MCF 10A (cell line): ENCODE results near the gene MXRA8. TPM values are rescaled to one million over a fixed set of nuclear protein-coding genes. Genes with fewer than 3 reads are reported as not detected.

Source experiments
- BruUV-seq: library from RNA; stranded (reverse); fragments of 400-500 nt; replicated peaks from 2 replicates; lab custom pipeline; 2021; lab: Mats Ljungman, UMichigan
- CTCF ChIA-PET: fragments of 300-600 bp; sonication (Branson Sonifier 250); formaldehyde crosslinking; extraction: SDS; loops from one replicate; lab custom pipeline; 2021; ENCODE audit warnings: antibody characterized with exemption, inconsistent platforms; lab: Yijun Ruan, JAX
- POLR2A ChIA-PET: fragments of 300-600, 350-650 bp; sonication (Branson Sonifier 250); formaldehyde crosslinking; extraction: SDS; loops from one replicate; lab custom pipeline; 2020; ENCODE audit warnings: antibody characterized with exemption, inconsistent platforms; lab: Yijun Ruan, JAX
- DNase-seq: peaks from one replicate; pipeline ENCODE4 v3.0.0-alpha.2; 2018; ENCODE audit not compliant: unreplicated experiment
- H3K27ac Mint-ChIP-seq: one replicate; pipeline ENCODE4 v1.8.0; 2022; ENCODE audit warnings: mild to moderate bottlenecking, low read depth, mixed read lengths; ENCODE audit not compliant: unreplicated experiment
- H3K27me3 Mint-ChIP-seq: one replicate; pipeline ENCODE4 v1.8.0; 2022; ENCODE audit warnings: mixed read lengths; ENCODE audit not compliant: insufficient read depth, unreplicated experiment
- H3K36me3 Mint-ChIP-seq: one replicate; pipeline ENCODE4 v1.8.0; 2022; ENCODE audit warnings: mild to moderate bottlenecking, moderate library complexity, mixed read lengths; ENCODE audit not compliant: insufficient read depth, unreplicated experiment
- H3K4me1 Mint-ChIP-seq: one replicate; pipeline ENCODE4 v1.8.0; 2022; ENCODE audit warnings: mixed read lengths; ENCODE audit not compliant: insufficient read depth, unreplicated experiment
- H3K4me3 Mint-ChIP-seq: one replicate; pipeline ENCODE4 v1.8.0; 2022; ENCODE audit warnings: mild to moderate bottlenecking, moderate library complexity, mixed read lengths; ENCODE audit not compliant: unreplicated experiment
- H3K9me3 Mint-ChIP-seq: one replicate; pipeline ENCODE4 v1.8.0; 2022; ENCODE audit warnings: mixed read lengths; ENCODE audit not compliant: unreplicated experiment
- intact Hi-C: fragments of 100-400 bp; cut with micrococcal nuclease; formaldehyde crosslinking; loops from 2 replicates; pipeline ENCODE4 v1.14.1; 2022
- total RNA-seq: library from RNA; stranded (reverse); gene quantifications from 2 replicates; pipeline ENCODE4 v1.2.3, GENCODE V29; 2022
- TF ChIP-seq, protein P1 (sequence below): fragments of 200-600 bp; IDR thresholded peaks from one replicate; pipeline ENCODE4 v1.8.0; 2022; ENCODE audit warnings: antibody characterized with exemption, mild to moderate bottlenecking; ENCODE audit not compliant: unreplicated experiment

MXRA8 gene
- total RNA-seq, 1 experiment from 2014 or later, result not detected

DNA sequence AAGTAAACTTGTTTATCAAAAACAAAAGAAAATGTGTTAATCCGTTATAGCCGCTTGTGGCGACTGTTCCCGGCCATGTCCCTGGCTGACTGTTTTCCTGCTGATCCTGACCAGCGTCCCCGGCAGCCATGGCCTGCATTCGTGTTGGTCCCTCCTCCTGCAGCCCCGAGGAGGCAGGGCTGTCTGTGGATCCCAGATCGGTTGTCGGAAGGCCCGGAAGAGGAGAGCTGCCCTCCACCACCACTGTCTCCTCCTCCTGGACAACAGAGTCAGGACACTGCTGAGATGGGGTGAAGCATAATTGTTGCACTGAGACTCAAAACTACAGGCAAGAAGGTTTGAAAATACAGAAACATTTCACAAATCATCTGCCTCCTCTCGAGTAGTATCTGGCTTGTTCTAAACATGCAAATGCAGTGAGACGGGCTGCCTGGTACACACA is 3.6 kb upstream of the MXRA8 start:
- TF ChIP-seq, protein P1, sequence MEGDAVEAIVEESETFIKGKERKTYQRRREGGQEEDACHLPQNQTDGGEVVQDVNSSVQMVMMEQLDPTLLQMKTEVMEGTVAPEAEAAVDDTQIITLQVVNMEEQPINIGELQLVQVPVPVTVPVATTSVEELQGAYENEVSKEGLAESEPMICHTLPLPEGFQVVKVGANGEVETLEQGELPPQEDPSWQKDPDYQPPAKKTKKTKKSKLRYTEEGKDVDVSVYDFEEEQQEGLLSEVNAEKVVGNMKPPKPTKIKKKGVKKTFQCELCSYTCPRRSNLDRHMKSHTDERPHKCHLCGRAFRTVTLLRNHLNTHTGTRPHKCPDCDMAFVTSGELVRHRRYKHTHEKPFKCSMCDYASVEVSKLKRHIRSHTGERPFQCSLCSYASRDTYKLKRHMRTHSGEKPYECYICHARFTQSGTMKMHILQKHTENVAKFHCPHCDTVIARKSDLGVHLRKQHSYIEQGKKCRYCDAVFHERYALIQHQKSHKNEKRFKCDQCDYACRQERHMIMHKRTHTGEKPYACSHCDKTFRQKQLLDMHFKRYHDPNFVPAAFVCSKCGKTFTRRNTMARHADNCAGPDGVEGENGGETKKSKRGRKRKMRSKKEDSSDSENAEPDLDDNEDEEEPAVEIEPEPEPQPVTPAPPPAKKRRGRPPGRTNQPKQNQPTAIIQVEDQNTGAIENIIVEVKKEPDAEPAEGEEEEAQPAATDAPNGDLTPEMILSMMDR, result no peak
- no peak overlapping the region for H3K27ac Mint-ChIP-seq
- no TSS peak for BruUV-seq
- no peaks in the 10 kb centered on the region for H3K9me3 Mint-ChIP-seq
- no peaks in the 10 kb centered on the region for H3K27me3 Mint-ChIP-seq
- ChIA-PET POLR2A (no interaction called here), CTCF (interaction anchor here (1.2 to 1.8 kb wide), 2 partner anchors 10 to 142 kb away, joined by 3 to 9 read pairs; no protein-coding TSS in a partner anchor)
- H3K4me3 Mint-ChIP-seq, result no peak overlapping the region
- intact Hi-C loops, result no loop called here
- H3K4me1 Mint-ChIP-seq, result peaks cover 9% of the 10 kb centered on the region
- no peak for DNase-seq
- no peaks in the 10 kb centered on the region for H3K36me3 Mint-ChIP-seq

GRCh38 chr1:1361233-1361981 is 3.1 kb upstream of the MXRA8 start:
- ChIA-PET CTCF (interaction anchor here (1.2 kb wide), 1 partner anchor 143 kb away, joined by 3 read pairs; no protein-coding TSS in a partner anchor), POLR2A (no interaction called here)
- Mint-ChIP-seq H3K27ac (no peak overlapping the region), H3K4me1 (peaks cover 9% of the 10 kb centered on the region), H3K36me3 (no peaks in the 10 kb centered on the region), H3K27me3 (no peaks in the 10 kb centered on the region), H3K9me3 (no peaks in the 10 kb centered on the region), H3K4me3 (no peak overlapping the region)
- TF ChIP-seq, protein P1, result no peak
- no TSS peak for BruUV-seq
- DNase-seq, result no peak
- intact Hi-C loops, result no loop called here

GRCh38 chr1:1360506-1361169 is 2.3 kb upstream of the MXRA8 start:
- intact Hi-C loops, result no loop called here
- ChIA-PET POLR2A (no interaction called here), CTCF (interaction anchor here (0.8 kb wide), 1 partner anchor 12 kb away, joined by 3 read pairs; no protein-coding TSS in a partner anchor)
- H3K4me1 Mint-ChIP-seq, result peaks cover 9% of the 10 kb centered on the region
- peak overlapping the region; percentile 4 for H3K4me3 Mint-ChIP-seq
- H3K9me3 Mint-ChIP-seq, result no peaks in the 10 kb centered on the region
- no peaks in the 10 kb centered on the region for H3K27me3 Mint-ChIP-seq
- TF ChIP-seq, protein P1, result no peak
- H3K36me3 Mint-ChIP-seq, result no peaks in the 10 kb centered on the region
- DNase-seq, result peak; percentile 70
- BruUV-seq, result no TSS peak
- no peak overlapping the region for H3K27ac Mint-ChIP-seq

DNA sequence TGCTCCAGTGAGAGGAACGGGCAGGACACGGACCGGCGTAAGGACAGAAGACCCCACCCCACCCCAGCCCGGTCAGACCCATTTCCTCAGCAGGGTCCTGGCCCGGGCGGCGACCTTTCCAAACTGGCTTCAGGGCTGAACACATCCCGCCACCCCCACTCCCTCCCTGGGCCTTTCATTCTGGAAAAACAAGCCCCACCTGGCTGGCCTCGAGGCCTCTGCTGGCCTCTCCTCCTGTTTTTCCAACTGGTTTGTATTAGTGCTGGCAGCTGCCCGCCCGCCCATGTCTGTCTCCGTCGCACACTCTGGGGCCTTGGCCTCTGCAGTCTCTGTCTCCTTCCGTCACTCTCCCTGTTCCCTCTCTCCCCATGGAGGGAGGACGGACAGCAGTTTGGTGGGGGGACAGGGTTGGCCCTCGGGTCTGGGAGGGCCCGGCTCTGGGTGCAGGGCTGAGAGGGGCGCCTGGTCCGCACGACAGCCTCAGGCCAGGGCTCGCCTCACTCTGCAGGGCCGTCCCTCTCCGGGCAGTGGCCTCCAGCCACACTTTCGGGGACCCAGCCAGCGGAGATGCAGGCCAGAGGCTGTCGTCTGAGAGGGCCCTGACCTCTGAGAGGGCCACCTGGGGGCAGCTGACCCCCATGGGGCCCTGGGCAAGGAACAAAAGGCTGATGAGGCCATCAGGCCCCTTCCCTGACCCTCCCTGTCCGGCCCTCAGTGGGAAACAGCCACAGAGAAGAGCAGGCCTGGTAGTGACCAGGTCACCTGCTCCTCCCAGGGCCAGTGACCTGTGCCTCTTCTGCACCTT is 1.5 kb upstream of the MXRA8 start:
- ChIA-PET POLR2A (no interaction called here), CTCF (interaction anchor here (0.8 kb wide), 1 partner anchor 13 kb away, joined by 3 read pairs; no protein-coding TSS in a partner anchor)
- H3K4me3 Mint-ChIP-seq, result no peak overlapping the region
- no peaks in the 10 kb centered on the region for H3K9me3 Mint-ChIP-seq
- TF ChIP-seq, protein P1, result no peak
- no TSS peak for BruUV-seq
- H3K36me3 Mint-ChIP-seq, result peaks cover 2% of the 10 kb centered on the region
- no peaks in the 10 kb centered on the region for H3K27me3 Mint-ChIP-seq
- H3K27ac Mint-ChIP-seq, result no peak overlapping the region
- no peak for DNase-seq
- H3K4me1 Mint-ChIP-seq, result peaks cover 9% of the 10 kb centered on the region
- intact Hi-C loops, result no loop called here
